CD4-positive, alpha-beta T cell treated with Interleukin-21 for 1 hour (primary cell): Measurements from ENCODE around the gene MAP4.
"Not testable (repeated sequence)": the region's sequence is repeated elsewhere in the genome, so short reads cannot be mapped to it uniquely, and the experiment has no call there.

ENCODE experiments used
- DNase-seq: peaks from one replicate; pipeline ENCODE4 v3.0.0-alpha.2; 2020

MAP4 gene, protein sequence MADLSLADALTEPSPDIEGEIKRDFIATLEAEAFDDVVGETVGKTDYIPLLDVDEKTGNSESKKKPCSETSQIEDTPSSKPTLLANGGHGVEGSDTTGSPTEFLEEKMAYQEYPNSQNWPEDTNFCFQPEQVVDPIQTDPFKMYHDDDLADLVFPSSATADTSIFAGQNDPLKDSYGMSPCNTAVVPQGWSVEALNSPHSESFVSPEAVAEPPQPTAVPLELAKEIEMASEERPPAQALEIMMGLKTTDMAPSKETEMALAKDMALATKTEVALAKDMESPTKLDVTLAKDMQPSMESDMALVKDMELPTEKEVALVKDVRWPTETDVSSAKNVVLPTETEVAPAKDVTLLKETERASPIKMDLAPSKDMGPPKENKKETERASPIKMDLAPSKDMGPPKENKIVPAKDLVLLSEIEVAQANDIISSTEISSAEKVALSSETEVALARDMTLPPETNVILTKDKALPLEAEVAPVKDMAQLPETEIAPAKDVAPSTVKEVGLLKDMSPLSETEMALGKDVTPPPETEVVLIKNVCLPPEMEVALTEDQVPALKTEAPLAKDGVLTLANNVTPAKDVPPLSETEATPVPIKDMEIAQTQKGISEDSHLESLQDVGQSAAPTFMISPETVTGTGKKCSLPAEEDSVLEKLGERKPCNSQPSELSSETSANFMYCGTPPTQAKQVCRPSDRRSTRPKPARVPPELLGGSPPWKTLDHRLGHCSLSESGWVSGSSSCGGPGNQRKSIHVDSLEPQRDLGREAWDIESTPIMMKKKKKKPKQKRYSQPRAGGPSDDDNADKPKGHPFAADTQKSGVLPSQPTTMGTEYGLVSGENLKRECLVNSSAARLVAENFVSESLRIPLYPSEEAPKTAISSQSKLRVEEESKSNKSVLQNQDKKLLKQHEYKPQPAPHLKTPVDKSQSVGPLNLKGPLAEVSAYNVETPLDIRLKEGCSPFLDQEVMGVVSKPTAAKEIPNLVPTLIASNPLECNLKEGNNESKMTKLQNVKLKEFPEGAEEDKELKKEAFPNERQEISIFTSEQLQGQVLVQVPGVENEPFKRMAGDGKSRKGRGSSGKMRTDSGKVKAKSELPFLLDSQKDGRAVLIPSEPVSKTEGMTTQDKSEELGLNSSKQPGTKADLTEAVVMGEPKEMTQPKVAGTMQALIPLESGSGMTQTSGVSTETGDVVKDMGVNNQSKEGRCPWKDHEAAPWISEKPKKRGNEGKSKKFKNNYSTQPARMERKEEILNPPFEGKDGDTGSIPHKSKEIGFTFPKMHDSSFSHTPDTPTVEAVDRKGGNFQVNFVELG (N-terminal part only)

DNA sequence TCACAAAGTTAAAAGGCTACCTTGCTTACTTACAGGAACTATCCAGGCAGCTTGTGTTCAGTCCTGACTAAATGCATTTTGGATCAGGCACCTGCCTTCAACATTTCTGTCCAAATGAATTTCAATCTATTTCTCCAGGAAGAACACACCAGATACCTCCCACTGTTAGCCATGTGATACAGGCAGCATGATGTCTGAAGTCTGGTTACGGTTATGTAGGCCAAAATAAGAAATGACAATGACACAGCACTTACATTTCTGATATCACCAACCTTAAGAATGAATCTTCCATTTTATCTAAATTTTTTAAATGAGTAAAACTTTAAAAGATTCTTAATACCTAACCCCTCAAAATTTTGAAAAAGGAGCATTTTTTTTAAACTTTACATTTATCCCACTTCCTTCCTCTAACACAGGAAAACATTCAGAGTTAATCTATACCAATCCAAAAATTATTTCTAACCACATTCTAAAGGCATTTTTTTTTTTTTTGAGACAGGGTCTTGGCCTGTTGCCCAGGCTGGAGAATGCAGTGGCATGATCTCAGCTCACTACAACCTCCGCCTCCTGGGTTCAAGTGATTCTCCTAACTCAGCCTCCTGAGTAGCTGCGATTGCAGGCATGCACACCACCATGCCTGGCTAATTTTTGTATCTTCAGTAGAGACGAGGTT, at the start of gene MAP4:
TSS of gene MAP4 (minus strand) at position 116 of the 673 bp plus-strand sequence. CDS start 17,556 bp downstream, outside the sequence.
- no peak for DNase-seq

DNA sequence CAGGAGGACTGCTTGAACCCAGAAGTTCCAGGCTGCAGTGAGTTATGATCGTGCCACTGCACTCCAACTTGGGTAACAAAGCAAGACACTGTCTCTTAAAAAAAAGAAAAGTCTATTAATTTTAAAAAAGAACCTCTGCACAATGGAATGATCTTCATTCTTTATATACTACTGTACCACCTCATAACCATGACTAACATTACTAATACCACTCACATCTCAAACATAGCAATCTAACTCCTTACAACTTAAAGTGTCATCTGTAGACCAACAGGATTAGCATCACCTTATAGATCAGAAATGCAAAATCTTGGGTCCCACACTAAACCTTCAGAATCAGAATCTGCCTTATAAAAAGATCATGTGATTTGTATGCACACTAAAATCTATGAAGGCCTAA, 48.8 kb upstream of the MAP4 start:
- no peak for DNase-seq

DNA sequence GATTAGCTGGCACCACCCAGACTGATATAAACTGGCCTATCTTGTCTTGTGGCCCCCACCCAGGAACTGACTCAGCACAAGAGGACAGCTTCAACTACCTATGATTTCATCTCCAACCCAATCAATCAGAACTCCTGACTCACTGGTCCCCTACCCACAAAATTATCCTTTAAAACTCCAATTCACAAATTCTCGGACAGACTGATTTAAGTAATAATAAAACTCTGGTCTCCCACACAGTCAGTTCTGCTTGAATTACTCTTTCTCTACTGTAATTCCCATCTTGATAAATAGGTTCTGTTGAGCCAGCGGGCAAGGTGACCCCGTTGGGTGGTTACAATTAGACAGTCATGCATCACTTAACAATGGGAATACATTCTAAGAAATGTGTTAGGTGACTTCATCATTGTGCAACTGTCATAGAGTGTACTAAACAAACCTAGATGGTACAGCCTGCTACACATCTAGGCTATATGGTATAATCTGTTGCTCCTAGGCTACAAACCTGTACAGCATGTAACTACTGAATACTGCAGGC, 48.1 kb upstream of the MAP4 start:
- DNase-seq, result no peak

DNA sequence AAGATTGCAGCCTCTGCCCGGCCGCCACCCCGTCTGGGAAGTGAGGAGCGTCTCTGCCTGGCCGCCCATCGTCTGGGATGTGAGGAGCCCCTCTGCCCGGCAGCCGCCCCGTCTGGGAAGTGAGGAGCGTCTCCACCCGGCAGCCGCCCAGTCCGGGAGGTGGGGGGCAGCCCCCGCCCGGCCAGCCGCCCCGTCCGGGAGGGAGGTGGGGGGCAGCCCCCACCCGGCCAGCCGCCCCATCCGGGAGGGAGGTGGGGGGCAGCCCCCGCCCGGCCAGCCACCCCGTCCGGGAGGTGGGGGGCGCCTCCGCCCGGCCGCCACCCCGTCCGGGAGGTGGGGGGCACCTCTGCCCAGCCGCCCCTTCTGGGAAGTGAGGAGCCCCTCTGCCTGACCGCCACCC, 45.4 kb upstream of the MAP4 start:
- DNase-seq, result not testable (repeated sequence)

DNA sequence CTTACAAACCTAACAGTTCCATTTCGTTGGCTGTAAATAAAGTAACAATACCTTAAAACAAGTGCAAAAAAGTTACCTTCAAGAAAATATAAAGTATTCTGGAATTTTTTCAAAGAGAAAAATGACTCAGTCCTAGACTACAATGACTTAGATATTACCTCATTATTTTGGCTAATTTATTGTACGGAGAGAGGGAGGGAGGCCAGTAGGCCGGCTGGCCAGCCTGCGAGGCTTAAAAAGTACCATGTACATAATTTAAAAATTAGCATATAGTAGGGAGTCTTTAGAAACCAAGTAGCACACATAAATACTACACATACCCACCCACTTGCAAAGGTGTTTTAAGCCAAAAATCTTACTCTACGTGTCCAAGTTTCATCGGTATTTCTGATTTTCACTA, 41.9 kb upstream of the MAP4 start:
- no peak for DNase-seq

DNA sequence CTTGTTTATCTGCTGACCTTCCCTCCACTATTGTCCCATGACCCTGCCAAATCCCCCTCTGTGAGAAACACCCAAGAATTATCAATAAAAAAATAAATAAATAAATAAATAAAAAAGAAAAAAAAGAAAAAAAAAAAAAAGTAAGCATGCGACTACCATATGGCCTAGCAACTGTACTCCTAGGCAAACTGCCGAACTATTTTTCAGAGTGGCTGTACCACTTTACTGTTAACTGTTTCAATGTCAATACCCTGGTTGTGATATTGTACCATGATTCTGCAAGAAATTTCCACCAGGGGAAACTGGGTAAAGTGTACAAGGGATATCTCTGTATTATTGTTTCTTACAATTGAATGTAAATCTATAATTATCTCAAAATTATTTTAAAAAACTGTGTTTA, 41.3 kb upstream of the MAP4 start:
- DNase-seq, result no peak

DNA sequence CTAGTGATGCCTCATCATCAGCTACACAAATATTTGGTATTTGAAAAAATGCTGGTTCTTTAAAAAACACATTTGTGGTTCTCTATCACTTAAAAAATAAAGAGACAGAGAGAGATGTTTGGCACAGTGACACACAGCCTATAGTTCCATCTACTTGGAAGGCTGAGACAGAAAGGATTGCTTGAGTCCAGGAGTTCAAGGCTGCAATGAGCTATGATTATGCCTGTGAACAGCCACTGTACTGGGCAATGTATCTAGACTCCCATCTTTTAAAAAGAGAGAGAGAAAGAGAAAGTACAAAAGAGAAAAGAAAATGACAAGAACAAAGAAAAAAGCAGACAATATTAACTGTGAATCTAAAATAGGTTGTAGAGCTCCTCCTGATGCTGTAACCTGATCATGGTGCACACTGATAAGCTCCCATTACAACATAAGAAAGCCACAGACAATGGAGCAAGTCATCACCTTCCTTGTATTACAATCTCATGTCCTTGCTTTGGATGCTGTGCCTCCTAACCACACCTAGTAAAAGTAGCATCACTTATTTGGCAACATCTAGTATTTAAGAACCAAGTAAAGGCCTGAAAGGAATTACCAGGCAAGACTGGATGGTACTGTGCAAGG, 31.7 kb upstream of the MAP4 start:
- no peak for DNase-seq

DNA sequence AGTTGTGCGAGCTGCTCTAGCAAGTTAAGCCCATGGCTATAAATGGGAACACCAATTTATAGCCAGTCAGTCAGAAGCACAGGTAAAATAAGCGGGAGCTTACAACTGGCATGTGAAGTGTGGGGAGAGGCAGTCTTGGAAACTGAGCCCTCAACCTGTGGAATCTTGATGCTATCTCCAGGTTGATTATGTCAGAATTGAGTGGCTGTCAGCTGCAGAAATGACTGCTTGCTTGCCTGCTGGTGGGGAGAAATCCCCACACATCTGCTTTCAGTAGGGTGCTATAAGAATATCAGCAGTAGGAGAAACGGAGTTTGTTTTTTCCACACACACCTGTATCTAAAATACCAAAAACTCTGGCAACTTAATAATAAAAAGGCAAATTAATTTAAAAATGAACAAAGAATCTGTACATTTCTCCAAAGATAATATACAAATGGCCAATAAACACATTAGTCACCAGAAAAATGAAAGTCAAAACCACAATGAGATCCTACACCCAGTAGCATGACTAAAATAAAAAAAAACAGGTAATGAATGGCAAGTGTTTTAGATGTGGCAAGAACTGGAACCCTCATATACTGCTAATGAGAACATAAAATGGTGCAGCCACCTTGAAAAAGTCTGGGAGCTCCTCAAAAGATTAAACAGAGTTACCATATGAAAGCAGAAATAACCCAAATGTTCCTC, 26.0 kb upstream of the MAP4 start:
- no peak for DNase-seq

DNA sequence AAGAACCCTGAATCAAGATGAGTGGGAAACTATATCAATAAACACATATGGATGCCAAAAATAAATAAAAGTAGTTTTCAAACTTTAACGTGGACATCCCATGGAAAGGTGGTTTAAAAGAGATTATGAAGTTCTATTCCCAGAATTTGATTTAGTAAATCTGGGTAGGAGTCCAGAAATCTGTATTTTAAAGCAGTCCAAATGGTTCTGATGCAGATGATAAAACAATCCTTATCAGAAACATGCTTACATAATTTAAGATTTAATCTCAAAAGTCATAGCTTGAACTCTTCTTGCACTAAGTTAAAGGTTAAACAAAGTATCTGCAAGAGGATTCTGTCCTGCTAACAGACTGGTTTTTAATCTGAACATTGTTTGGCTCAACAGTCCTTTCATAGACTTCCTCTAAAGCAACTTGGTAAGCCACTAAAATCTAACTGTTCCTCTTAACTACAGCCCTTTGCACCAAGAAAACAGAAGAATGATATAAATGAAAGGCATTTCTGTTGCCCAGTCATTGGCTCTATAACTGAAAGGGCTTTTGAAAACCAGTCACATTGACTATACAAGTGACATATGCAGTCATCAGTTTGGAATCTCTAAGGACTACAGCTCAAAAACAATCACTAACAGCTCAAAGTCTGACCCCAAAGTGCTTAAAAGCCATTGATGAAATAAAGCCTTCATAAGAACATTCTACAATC, 23.4 kb upstream of the MAP4 start:
- no peak for DNase-seq

DNA sequence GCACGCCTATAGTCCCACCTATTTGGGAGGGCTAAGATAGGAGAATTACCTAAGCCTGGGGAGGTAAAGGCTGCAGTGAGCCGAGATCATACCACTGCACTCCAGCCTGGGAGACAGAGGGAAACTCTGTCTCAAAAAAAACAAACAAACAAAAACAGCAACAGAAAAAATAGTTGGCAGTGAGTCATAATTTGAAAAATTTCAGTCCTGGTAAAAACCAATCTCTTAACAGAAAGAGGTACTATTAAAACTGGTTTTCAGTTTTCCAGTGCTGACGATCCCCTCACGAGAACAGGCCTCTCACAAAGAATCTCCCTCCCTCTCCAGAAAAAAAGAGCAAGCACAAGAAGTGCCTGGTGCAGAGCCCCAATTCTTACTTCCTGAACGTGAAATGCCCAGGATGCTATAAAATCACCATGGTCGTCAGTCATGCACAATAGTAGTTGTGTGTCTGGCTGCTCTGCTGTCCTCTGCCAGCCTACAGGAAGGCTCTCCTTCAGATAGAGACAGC, 22.8 kb upstream of the MAP4 start:
- no peak for DNase-seq

DNA sequence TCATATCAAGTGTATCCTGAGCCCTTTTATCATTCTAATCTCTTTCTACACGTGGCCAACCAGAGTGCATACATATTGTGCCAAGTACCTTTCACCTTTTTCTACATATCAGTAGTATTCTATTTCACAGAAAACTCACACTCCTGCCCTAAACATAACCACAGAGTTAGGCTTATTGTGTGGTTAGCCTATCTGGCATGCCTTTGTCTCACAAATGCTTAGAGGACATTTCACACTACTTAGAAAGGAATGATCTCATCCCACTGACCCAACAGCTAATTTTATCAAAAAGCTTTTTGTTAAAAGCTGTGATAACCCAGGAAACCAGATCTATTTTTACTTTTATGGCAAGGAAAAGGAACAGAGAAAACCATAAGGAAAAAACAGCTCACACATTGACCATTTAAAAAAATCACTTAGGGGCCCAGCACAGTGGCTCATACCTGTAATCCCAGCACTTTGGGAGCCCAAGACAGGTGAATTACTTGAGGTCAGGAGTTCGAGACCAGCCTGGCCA, 17.8 kb upstream of the MAP4 start:
- no peak for DNase-seq

DNA sequence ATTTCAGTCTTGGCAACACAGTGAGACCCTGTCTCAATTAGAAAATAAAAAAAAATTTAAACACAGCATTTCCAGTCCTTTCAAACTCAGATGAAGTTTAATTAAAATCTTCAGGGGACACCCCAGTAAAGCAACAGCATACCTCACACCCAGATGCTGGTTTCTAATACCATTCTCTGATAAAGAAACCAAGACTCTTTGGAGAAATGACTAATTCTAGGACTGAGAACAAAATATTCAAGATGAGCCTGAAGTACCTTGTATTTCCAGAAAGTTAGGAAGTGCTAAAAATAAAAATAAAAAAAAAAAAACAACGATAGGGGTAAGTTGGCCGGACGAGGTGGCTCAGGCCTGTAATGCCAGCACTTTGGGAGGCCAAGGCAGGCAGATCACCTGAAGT, 14.0 kb upstream of the MAP4 start:
- DNase-seq, result no peak

DNA sequence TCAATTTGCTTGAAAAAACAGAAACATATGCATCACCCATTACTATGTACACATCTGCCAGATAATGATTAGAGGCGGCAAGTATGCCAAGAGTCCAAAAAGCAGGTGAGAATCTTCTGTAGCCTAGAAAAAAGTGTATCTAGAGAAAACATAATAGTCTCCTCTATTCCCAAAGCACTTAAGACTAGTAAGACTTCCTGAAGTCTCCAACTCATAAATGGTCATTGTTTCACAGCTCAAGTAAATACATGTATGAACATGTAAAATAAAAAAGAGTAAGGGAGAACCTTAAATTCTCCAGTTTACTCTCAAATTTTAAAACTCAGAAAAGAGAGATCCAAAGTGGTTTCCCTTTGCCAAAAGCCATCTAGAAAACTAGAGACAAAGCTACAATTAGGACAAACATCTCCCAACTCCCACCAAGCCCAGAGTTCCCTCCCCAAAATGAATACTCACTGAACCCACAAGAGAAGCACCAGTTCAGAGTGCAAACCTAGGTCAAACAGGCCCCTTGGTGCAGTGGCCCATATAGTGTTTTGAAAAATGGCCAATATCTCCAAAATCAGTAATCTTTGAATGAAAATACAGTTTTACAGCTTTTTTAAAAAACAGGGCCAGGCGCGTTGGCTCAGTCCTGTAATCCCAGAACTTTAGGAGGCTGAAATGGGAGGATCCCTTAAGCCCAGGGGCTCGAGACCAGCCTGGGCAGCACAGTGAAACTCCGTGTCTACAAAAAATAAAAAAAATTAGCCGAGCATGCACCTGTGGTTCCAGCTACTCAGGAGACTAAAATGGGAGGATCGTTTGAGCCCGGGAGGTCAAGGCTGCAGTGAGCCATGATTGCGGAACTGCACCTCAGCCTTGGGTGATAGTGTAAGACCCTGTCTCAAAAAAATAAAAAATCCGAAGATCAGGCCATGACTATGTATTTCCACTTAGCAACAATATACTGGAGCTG, 11.0 kb upstream of the MAP4 start:
- no peak for DNase-seq

DNA sequence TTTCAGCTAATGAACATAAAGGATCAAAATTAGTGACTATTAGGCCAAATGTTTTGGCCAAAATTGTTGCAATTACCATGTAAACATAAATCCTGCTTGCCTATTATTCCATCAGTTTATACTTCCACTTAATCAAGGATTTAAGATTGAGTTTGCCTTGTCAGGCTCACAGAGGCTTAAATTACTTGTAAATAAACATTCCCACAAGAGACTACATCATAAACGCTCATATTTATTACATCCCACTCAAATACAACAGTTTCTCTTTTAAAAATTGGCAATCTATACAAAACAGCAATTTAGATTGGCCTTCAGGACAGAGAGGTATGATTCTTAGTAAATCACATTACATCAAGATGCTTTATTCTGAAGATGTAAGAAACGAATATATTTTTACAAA, 9.9 kb upstream of the MAP4 start:
- no peak for DNase-seq

DNA sequence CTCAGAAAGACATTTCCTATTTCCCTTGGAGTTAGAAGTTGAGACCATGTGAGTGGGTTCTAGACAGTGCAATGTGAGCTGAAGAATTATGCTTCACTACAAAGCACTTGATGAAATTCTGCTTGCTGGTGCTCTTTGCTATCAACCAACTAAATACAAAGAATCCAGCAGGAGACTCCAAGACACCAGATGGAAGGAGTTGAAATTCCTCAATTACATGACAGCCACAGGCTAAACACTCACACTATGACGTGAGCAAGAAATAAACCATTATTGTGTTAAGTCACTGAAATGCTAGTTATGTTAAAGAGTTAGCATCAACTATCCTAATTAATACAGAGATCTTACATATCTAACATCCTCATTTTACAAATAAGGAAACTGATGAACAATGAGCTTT, 8.2 kb upstream of the MAP4 start:
- DNase-seq, result no peak

DNA sequence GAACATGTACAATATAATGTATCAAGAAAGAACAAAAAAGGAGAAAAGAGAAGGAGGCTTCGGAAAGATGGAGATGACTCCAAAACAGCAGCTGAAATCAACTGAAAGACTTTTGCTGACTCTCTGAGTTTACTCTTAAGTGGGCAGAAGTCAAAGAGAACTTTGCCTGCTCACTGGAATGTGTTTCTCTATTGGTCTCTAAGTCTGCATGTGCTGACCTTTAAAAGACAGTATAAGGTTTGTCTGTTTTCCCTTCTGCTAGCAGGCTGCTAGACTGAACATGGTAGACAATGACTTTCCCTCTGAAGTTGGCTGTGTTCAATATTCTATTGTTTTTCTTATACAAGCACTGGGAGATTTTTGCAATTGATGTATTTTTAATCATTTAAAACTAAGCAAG, 7.2 kb upstream of the MAP4 start:
- DNase-seq, result no peak

DNA sequence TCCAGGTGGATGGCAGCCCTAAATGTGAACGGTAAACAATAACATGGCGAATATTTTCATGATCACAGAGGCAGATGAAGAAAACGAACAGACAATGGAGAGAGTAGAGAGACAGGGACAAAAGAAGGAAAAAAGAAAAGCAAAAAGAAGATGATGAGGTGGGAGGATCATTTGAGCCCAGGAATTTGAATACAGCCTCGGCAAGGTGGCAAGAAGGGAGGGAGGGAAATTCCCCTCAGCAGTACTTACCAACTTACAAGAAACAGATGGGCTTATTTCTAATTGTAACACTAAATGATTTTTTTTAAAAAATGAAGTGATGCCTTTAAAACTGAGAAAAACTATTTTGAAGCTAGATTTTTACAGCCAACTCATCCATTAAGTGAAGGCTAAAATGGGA, 6.0 kb upstream of the MAP4 start:
- DNase-seq, result no peak

DNA sequence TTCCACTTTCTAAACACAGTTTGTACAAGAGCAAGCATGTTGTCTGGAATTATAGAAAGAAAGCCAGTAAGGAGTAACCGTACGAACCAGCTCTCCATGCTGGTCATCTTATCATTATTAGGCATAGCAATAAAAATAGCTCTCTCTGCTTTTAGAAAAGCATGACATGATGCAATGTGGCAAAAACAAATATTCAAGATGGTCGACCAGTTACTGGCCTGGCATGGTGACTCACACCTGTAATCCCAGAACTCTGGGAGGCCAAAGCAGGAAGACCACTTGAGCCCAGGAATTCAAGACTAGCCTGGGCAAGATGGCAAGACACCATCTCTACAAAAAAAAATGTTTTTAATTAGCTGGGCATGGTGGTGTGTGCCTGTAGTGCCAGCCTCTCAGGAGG, 2.6 kb upstream of the MAP4 start:
- no peak for DNase-seq
